ENCODE results near the gene MTMR3. TPM values are rescaled to one million over a fixed set of nuclear protein-coding genes. Genes with fewer than 3 reads are reported as not detected.

MTMR3 gene
- total RNA-seq, 1 donor: 36.9 TPM

GRCh38 chr22:29933619-29934018, 50.6 kb downstream of the MTMR3 start:
- no peaks in the 10 kb centered on the region for H3K9me3 ChIP-seq (ENCODE audit: low read depth, low read length)
- no peak overlapping the region for H3K4me3 ChIP-seq (ENCODE audit: insufficient read depth, low read length)
- no peak overlapping the region for H3K4me2 ChIP-seq (ENCODE audit: insufficient read depth, low read length)
- H3K4me1 ChIP-seq (ENCODE audit: insufficient read depth, low read length): no peaks in the 10 kb centered on the region
- no peak overlapping the region for H2AFZ ChIP-seq (ENCODE audit: low read length)
- no peaks in the 10 kb centered on the region for H3K27me3 ChIP-seq (ENCODE audit: insufficient read depth, low read length)
- H4K20me1 ChIP-seq (ENCODE audit: insufficient read depth, low read length): peaks cover 49% of the 10 kb centered on the region
- no peak for TF ChIP-seq CTCF (IDR thresholded peaks at IDR 0.05; ENCODE audit: extremely low read depth, low read depth, low read length)
- peaks cover 80% of the 10 kb centered on the region for H3K79me2 ChIP-seq (ENCODE audit: insufficient read depth, low read length)
- DNase-seq (ENCODE audit: insufficient read length, low spot score, missing footprints): no peak
- no peak overlapping the region for H3K27ac ChIP-seq (ENCODE audit: low read depth, low read length)
- no peaks in the 10 kb centered on the region for H3K36me3 ChIP-seq (ENCODE audit: insufficient read depth, low read length)

- no peak overlapping the region for H2AFZ ChIP-seq (ENCODE audit: low read length)
- no peak overlapping the region for H3K4me2 ChIP-seq (ENCODE audit: insufficient read depth, low read length)
- H3K27me3 ChIP-seq (ENCODE audit: insufficient read depth, low read length): no peaks in the 10 kb centered on the region
- no peak overlapping the region for H3K4me3 ChIP-seq (ENCODE audit: insufficient read depth, low read length)
- H3K36me3 ChIP-seq (ENCODE audit: insufficient read depth, low read length): no peaks in the 10 kb centered on the region
- DNase-seq (ENCODE audit: insufficient read length, low spot score, missing footprints): no peak
- H3K79me2 ChIP-seq (ENCODE audit: insufficient read depth, low read length): peaks cover 75% of the 10 kb centered on the region
- H4K20me1 ChIP-seq (ENCODE audit: insufficient read depth, low read length): peaks cover 48% of the 10 kb centered on the region
- no peak for TF ChIP-seq CTCF (IDR thresholded peaks at IDR 0.05; ENCODE audit: extremely low read depth, low read depth, low read length)
- H3K27ac ChIP-seq (ENCODE audit: low read depth, low read length): no peak overlapping the region
- no peaks in the 10 kb centered on the region for H3K9me3 ChIP-seq (ENCODE audit: low read depth, low read length)
- no peaks in the 10 kb centered on the region for H3K4me1 ChIP-seq (ENCODE audit: insufficient read depth, low read length)
These were observed 51.6 kb downstream of the MTMR3 start for GRCh38 chr22:29934596-29934995.

- Histone ChIP-seq H3K27me3 (ENCODE audit: insufficient read depth, low read length) (no peaks in the 10 kb centered on the region), H3K27ac (ENCODE audit: low read depth, low read length) (no peak overlapping the region), H3K9me3 (ENCODE audit: low read depth, low read length) (no peaks in the 10 kb centered on the region), H3K36me3 (ENCODE audit: insufficient read depth, low read length) (no peaks in the 10 kb centered on the region), H3K4me3 (ENCODE audit: insufficient read depth, low read length) (no peak overlapping the region), H4K20me1 (ENCODE audit: insufficient read depth, low read length) (peaks cover 50% of the 10 kb centered on the region), H3K79me2 (ENCODE audit: insufficient read depth, low read length) (peaks cover 75% of the 10 kb centered on the region), H3K4me1 (ENCODE audit: insufficient read depth, low read length) (no peaks in the 10 kb centered on the region), H3K4me2 (ENCODE audit: insufficient read depth, low read length) (no peak overlapping the region), H2AFZ (ENCODE audit: low read length) (no peak overlapping the region)
- no peak for TF ChIP-seq CTCF (IDR thresholded peaks at IDR 0.05; ENCODE audit: extremely low read depth, low read depth, low read length)
- no peak for DNase-seq (ENCODE audit: insufficient read length, low spot score, missing footprints)
These were observed 53.2 kb downstream of the MTMR3 start for GRCh38 chr22:29936186-29936585.

- no peaks in the 10 kb centered on the region for H3K36me3 ChIP-seq (ENCODE audit: insufficient read depth, low read length)
- H3K79me2 ChIP-seq (ENCODE audit: insufficient read depth, low read length): peaks cover 67% of the 10 kb centered on the region
- H3K4me1 ChIP-seq (ENCODE audit: insufficient read depth, low read length): no peaks in the 10 kb centered on the region
- no peak overlapping the region for H3K27ac ChIP-seq (ENCODE audit: low read depth, low read length)
- DNase-seq (ENCODE audit: insufficient read length, low spot score, missing footprints): peak; percentile 46
- no peaks in the 10 kb centered on the region for H3K9me3 ChIP-seq (ENCODE audit: low read depth, low read length)
- no peak for TF ChIP-seq CTCF (IDR thresholded peaks at IDR 0.05; ENCODE audit: extremely low read depth, low read depth, low read length)
- peaks cover 40% of the 10 kb centered on the region for H4K20me1 ChIP-seq (ENCODE audit: insufficient read depth, low read length)
- H2AFZ ChIP-seq (ENCODE audit: low read length): no peak overlapping the region
- no peak overlapping the region for H3K4me2 ChIP-seq (ENCODE audit: insufficient read depth, low read length)
- no peaks in the 10 kb centered on the region for H3K27me3 ChIP-seq (ENCODE audit: insufficient read depth, low read length)
- no peak overlapping the region for H3K4me3 ChIP-seq (ENCODE audit: insufficient read depth, low read length)
These were observed 55.1 kb downstream of the MTMR3 start for GRCh38 chr22:29937940-29938693.

Data from osteoblast (primary cell).